Astrocyte of the spinal cord (primary cell): Measurements from ENCODE around the gene FRS2.
"Not testable (repeated sequence)": the region's sequence is repeated elsewhere in the genome, so short reads cannot be mapped to it uniquely, and the experiment has no call there.

Source experiments
- DNase-seq: peaks from one replicate; pipeline ENCODE4 v3.0.0; 2011; ENCODE audit warnings: low read depth, low spot score
- H3K4me3 ChIP-seq: 2 replicates; pipeline ENCODE4 v1.5.1; 2011; ENCODE audit warnings: low read depth, mild to moderate bottlenecking, low read length, moderate library complexity
- CTCF ChIP-seq: IDR thresholded peaks from 2 replicates; pipeline ENCODE4 v1.5.1; 2012; ENCODE audit warnings: low read depth, mild to moderate bottlenecking, low read length, inconsistent platforms
- in situ Hi-C: cut with HindIII; loops from 2 replicates; pipeline ENCODE4 v1.10.0; 2017; ENCODE audit warnings: low sequenced_read_pairs

The FRS2 gene

GRCh38 chr12:69440886-69441285 lies 29.3 kb upstream of the FRS2 start:
- TF ChIP-seq CTCF: no peak
- DNase-seq: no peak
- no peak overlapping the region for H3K4me3 ChIP-seq
- in situ Hi-C loops: no loop called here

DNA sequence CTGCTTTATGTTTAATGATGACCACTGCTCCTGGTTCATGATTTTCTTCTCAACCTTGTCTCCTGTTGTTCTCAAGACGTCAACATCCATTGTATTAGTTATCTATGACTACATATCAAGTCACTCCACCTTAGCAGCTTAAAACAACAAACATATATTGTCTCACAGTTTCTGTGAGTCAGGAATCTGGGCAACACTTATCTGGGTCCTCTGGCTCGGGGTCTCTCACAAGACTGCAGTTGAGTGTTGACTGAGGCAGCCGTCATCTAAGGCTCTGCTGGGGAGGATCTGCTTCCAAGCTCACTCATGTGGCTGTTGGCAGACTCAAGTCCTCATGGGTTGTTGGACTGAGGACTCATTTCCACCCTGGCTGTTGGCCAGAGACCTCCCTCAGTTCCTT lies 27.3 kb upstream of the FRS2 start:
- DNase-seq: peak; percentile 72

DNA sequence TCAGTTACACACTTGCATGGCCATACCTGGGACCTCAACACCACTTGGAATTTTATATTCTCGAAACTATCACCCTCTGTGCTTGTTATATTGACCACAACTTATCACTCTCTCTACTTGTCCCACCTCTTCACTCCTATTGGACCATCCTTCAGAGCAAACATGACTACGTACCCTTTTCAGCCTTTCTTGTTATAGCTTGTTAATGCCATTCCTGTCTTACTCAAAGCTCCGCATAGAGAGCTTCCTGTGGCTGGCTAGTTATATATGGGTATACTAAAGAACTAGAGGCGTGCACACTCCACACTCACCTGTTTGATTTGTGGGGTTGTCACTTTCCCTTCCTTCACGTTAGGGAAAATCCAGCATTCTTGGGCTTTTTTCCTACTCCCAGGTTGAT lies 26.3 kb upstream of the FRS2 start:
- no peak for TF ChIP-seq CTCF
- H3K4me3 ChIP-seq: no peak overlapping the region
- DNase-seq: no peak
- in situ Hi-C loops: no loop called here

More for the DNA sequence above, 27.3 kb upstream of the FRS2 start:
- TF ChIP-seq CTCF: no peak
- in situ Hi-C loops: no loop called here
- no peak overlapping the region for H3K4me3 ChIP-seq

GRCh38 chr12:69447892-69448291 lies 22.3 kb upstream of the FRS2 start:
- no peak for TF ChIP-seq CTCF

GRCh38 chr12:69452598-69453132 lies 17.5 kb upstream of the FRS2 start:
- DNase-seq, in situ Hi-C loops, H3K4me3 ChIP-seq: not testable (repeated sequence)

More at GRCh38 chr12:69447892-69448291, 22.3 kb upstream of the FRS2 start:
- DNase-seq: no peak
- in situ Hi-C loops: no loop called here
- H3K4me3 ChIP-seq: no peak overlapping the region

DNA sequence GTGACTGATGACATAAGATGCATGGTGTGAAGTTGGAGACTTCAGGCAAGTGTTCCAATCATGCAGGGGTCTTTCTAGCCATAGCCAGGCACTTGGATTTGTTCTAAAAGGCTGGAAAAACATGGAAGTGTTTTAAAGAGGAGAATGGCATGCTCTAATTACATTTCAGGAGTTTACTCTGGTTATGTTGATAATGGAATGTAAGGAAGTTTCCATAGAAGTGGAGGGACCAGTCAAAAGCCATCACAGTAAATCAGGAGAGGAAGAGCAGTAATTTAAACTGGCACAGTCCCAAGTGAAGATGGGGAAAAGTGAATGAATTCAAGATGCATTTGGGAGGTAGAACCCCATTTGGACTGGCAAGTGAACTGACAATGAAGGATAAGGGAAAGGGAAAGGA lies 13.9 kb upstream of the FRS2 start:
- no peak overlapping the region for H3K4me3 ChIP-seq
- DNase-seq: no peak
- TF ChIP-seq CTCF: no peak
- in situ Hi-C loops: no loop called here

DNA sequence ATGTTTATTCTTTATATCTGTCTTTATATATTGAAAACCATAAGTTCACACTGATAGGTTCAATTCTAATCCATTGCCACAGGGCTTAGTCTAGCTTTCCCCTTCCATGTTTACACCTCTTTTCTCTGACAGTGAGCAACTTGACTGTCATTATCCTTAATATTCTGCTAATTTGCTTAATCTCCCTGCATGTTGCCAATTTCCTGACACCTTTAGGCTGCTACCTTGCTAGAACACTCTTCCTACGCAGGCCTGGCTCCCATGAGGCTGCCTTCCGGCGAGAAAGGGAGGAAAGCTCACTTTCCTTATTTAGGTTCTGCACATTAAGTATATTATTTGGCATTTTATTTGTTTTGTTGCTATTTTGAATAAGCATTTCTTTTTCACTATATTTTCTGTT lies 12.8 kb upstream of the FRS2 start:
- no peak for TF ChIP-seq CTCF
- in situ Hi-C loops: no loop called here

More for the DNA sequence above, 12.8 kb upstream of the FRS2 start:
- no peak overlapping the region for H3K4me3 ChIP-seq
- DNase-seq: no peak
